HG02763 (cell line): ENCODE data around the gene RTL1.

Source experiments
- ATAC-seq: cut with Tn5 transposase; IDR thresholded peaks from one replicate; pipeline ENCODE4 v1.9.1; 2021; ENCODE audit warnings: mild to moderate bottlenecking, moderate library complexity; ENCODE audit not compliant: unreplicated experiment

RTL1 gene

GRCh38 chr14:100854435-100854834, 49.1 kb downstream of the RTL1 start:
- no peak for ATAC-seq

- ATAC-seq: no peak
These were observed 51.4 kb downstream of the RTL1 start for GRCh38 chr14:100851946-100852620.

- ATAC-seq: no peak
These were observed 52.0 kb downstream of the RTL1 start for GRCh38 chr14:100851586-100851916.

GRCh38 chr14:100850841-100851585, 52.5 kb downstream of the RTL1 start:
- peak; percentile 64 for ATAC-seq

DNA sequence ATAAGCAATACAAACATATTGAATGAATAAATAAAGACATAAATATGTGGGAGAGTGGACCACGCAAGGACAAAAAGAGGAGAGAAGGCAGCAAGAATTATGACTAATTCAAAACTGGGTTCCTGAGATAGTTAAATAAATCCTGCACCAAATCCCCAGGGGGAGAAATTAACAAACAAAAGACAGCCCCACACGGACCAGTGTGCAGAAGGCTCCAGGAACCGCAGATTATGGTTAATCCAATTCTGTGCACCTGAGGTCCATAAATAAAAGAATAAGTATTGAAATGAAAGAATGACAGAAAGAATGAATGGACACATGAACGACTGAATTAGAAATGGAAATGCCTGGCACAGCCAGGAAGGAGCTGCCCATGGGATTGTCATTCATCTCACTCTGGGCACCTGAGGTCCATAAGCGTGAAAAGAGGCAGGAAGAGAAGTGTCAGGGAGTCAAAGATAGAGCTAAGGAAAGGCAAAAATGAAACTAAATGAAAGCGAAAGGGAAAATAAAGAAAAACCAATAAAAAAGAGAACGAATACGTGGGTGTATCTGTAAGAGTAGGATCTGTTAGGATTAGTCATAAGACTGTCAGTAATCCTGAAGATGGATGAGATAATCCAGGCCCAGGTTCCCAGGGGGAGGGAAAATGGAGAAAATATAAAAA, 54.3 kb downstream of the RTL1 start:
- ATAC-seq: no peak

DNA sequence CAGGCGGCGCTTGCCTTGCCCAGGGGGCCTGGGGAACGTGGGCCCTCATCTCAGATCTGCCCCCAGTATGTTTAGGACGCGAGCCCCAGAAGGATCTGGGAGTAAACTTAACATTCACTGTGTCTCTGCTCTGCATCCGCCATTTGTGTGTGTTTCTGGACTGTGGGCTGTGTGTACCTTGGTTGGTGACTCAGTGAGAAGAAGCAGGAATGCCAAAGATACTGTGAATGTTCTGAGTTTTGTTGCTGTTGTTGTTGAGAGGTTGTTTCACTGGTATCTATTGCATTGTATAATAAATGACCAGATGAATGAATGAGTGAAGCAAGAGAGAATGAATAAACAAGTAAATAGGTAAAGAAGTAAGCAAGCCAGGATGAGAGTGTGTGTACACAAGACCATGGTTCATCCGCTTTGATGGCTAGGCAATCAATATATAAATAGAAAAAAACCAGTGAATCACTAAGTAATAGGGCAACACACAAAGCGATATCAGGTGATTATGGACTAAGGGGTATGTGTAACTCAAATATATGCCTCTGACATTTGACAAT, 57.1 kb downstream of the RTL1 start:
- no peak for ATAC-seq

GRCh38 chr14:100845341-100845740, 58.2 kb downstream of the RTL1 start:
- ATAC-seq: no peak

DNA sequence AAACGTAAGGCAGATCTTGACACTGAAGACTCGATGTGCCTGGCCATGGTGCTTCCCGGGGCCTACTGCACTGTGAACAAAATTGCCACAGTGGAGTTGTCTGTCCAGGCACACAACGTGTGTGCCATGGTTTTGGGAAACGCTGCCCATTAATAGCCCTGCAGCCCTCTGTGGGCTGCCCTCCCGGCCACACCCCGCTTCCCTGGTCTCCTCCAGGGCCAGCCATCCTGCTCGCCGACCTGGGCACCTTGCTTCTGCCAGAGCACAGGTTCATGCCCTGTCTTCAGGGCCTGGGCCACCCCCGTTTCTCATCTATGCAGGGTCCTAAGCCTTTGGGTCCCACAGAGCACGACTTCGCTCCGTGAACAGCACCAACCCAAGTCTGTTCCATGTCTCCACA, 58.7 kb downstream of the RTL1 start:
- no peak for ATAC-seq

DNA sequence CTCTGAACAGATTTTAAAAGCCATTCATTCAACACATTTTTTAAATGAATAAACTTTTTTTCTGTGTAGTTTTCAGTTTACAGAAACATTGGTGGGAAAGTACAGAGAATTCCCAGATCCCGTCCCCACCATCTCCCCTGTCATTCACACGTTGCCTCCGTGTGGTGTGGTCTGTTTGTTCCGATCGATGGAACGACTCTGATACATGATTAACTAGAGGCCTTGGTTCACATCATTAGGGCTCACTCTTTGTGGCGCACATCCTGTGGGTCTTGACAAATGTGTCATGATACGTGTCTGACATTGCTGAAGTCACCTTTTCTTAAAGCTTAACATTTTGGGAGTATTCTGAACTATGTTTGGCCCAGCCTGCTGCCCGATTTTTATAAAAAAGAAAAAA, 59.1 kb downstream of the RTL1 start:
- ATAC-seq: no peak

GRCh38 chr14:100844082-100844408, 59.5 kb downstream of the RTL1 start:
- ATAC-seq: no peak

- ATAC-seq: no peak
These were observed 60.7 kb downstream of the RTL1 start for GRCh38 chr14:100842799-100843198.

DNA sequence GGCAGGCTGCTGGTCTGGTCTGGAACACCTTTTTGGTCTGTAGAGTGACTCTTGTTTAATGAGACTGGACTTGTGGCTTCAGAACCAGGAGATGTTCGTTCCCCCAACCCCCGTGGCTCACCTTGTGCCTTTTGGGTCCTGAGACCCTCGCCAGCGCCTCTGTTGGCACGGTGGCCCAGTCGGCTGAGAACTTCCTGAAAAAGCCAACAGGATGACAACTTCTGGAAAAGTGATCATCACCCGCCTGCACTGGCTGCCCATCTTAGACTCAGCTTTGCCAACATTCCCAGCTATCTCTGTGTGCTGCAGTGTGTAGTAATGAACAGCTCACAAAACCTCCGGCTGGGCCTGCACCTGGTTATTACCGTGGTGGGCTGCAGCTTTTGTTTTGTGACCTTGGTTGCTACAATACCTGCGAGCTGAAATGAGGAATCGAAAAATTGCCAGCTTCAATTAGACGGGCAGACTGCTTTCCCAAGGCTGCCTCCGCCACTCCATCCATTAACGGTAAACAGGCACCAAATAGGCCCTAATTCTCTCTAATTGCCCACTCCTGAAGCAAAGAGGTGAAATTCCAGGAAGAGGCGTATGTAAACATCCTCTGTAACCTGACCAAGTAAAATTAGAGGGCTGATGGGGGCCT, 61.6 kb downstream of the RTL1 start:
- no peak for ATAC-seq

GRCh38 chr14:100841066-100841760, 62.3 kb downstream of the RTL1 start:
- ATAC-seq: no peak

- ATAC-seq: no peak
These were observed 63.0 kb downstream of the RTL1 start for GRCh38 chr14:100840286-100841065.

DNA sequence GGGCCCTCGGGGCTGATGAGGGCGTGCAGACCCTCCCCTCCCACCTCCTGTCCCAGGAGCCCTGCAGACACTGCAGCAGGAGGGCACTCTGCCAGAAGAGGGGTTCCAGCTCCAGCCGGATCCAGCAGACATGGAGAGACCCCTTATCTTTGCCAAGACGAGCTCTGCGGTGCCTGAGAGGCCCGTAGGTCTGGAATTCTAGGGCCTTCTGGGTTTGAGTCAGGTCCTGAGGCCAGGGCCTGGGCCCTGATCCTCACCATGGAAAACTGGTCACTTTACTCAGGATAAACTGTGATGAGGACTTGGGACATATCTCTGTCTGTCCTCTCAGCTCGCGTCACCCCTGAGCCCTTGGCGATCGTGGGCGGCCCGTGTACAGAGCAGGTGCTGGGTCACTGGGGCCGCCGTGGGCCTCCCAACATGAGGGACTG, 63.8 kb downstream of the RTL1 start:
- no peak for ATAC-seq

DNA sequence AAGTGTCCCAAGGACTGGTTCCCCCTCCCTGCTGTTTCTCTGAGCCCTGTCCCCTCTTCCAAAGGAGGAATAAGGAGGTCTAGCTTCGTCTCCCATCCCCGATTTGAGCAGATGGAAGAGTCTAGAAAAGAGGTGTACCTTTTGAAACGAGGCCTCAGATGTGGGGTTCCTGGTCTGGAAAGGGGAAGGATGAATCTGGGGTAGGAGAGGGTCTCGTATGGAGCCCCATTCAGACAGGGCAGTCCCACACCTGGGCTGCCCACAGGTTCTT, 64.3 kb downstream of the RTL1 start:
- ATAC-seq: no peak

GRCh38 chr14:100838493-100839314, 64.8 kb downstream of the RTL1 start:
- ATAC-seq: no peak

- no peak for ATAC-seq
These were observed 65.6 kb downstream of the RTL1 start for GRCh38 chr14:100837805-100838350.
